Cardiac fibroblast (primary cell): ENCODE data around the gene RHOT2.

Source experiments
- DNase-seq, 2 donors: peaks; one replicate each; pipeline versions ENCODE4 v3.0.0 to v3.0.0-alpha.2; 2010; ENCODE audit warnings: low read depth in 2 of 2
- H3K4me3 ChIP-seq, 2 donors: replicated peaks in 1 of 2; 1 replicate in 1 of 2; 2 replicates in 1 of 2; pipeline ENCODE4 v1.5.1; 2011; ENCODE audit warnings: low read depth in 2 of 2, low read length in 2 of 2, mild to moderate bottlenecking in 2 of 2, moderate library complexity in 1 of 2
- CTCF ChIP-seq: IDR thresholded peaks from one replicate; pipeline ENCODE4 v1.5.1; 2011; ENCODE audit warnings: low read depth, mild to moderate bottlenecking, low read length, inconsistent platforms

Gene RHOT2

GRCh38 chr16:637081-638018 lies 30.6 kb upstream of the RHOT2 start:
- no peak for TF ChIP-seq CTCF
- peak; percentile 92 to 95 for DNase-seq

GRCh38 chr16:638034-638543 lies 29.8 kb upstream of the RHOT2 start:
- no peak overlapping the region for H3K4me3 ChIP-seq
- no peak for DNase-seq
- no peak for TF ChIP-seq CTCF

More at GRCh38 chr16:637081-638018, 30.6 kb upstream of the RHOT2 start:
- H3K4me3 ChIP-seq: peak overlapping the region; percentile 75 to 81

GRCh38 chr16:638836-639235 lies 29.1 kb upstream of the RHOT2 start:
- no peak overlapping the region for H3K4me3 ChIP-seq
- no peak for TF ChIP-seq CTCF
- DNase-seq: no peak

GRCh38 chr16:640614-641013 lies 27.3 kb upstream of the RHOT2 start:
- TF ChIP-seq CTCF: no peak
- no peak for DNase-seq
- H3K4me3 ChIP-seq: peak overlapping the region in 1 of 2 donors; percentile 84

GRCh38 chr16:641326-642188 lies 26.4 kb upstream of the RHOT2 start, which contains the start of gene MCRIP2:
TSS of gene MCRIP2 (plus strand) at chr16:641828. CDS start at chr16:641992, 164 bp downstream.
- TF ChIP-seq CTCF: no peak
- peak; percentile 61 to 85 for DNase-seq
- peak within 1 kb of the TSS; percentile 63 to 84 for H3K4me3 ChIP-seq

- peak in 1 of 2 donors; percentile 31 for DNase-seq
These were observed 25.5 kb upstream of the RHOT2 start for GRCh38 chr16:642189-643049.

More at GRCh38 chr16:642189-643049, 25.5 kb upstream of the RHOT2 start:
- H3K4me3 ChIP-seq: peak overlapping the region; percentile 55 to 63
- TF ChIP-seq CTCF: no peak
